Spleen (tissue), 11 donors: ENCODE results near the gene SERAC1. TPM values are rescaled to one million over a fixed set of nuclear protein-coding genes. Genes with fewer than 3 reads are reported as not detected.

Experiments used
- DNase-seq: peaks from one replicate; pipeline ENCODE4 v3.0.0-alpha.2; 2020
- H3K27ac ChIP-seq, 8 donors: fragments of 200-600 bp; sonication (generic) in 7 of 8; 1 replicate in 4 of 8; 2 replicates in 4 of 8; pipeline versions ENCODE4 v1.5.0 to v1.8.0; 2016 to 2021; ENCODE audit warnings: inconsistent platforms in 4 of 8, mild to moderate bottlenecking in 4 of 8, moderate library complexity in 1 of 8
- H3K27me3 ChIP-seq, 7 donors: fragments of 200-600 bp; sonication (generic) in 6 of 7; replicated peaks in 1 of 7; 1 replicate in 4 of 7; 2 replicates in 3 of 7; pipeline versions ENCODE4 v1.5.0 to v1.8.0; 2016 to 2021; ENCODE audit warnings: inconsistent platforms in 3 of 7, mild to moderate bottlenecking in 1 of 7
- H3K36me3 ChIP-seq, 6 donors: fragments of 200-600 bp; sonication (generic) in 5 of 6; 1 replicate in 4 of 6; 2 replicates in 2 of 6; pipeline versions ENCODE4 v1.5.0 to v1.8.0; 2016 to 2021; ENCODE audit warnings: inconsistent platforms in 2 of 6
- H3K4me1 ChIP-seq, 6 donors: fragments of 200-600 bp; sonication (generic) in 5 of 6; 1 replicate in 3 of 6; 2 replicates in 3 of 6; pipeline versions ENCODE4 v1.5.0 to v1.8.0; 2016 to 2021; ENCODE audit warnings: inconsistent platforms in 3 of 6
- H3K4me3 ChIP-seq, 8 donors: fragments of 200-600 bp; sonication (generic) in 7 of 8; 1 replicate in 4 of 8; 2 replicates in 4 of 8; pipeline versions ENCODE4 v1.5.0 to v1.8.0; 2016 to 2021; ENCODE audit warnings: inconsistent platforms in 4 of 8, mild to moderate bottlenecking in 4 of 8, moderate library complexity in 2 of 8
- H3K9me3 ChIP-seq, 8 donors: fragments of 200-600 bp; sonication (generic) in 7 of 8; 1 replicate in 4 of 8; 2 replicates in 4 of 8; pipeline versions ENCODE4 v1.5.0 to v1.8.0; 2016 to 2021; ENCODE audit warnings: inconsistent platforms in 4 of 8
- POLR2A ChIP-seq, 3 donors: fragments of 450-650 bp; IDR thresholded peaks; one replicate each; pipeline ENCODE4 v1.5.1; 2017; ENCODE audit warnings: antibody characterized with exemption in 3 of 3, mild to moderate bottlenecking in 1 of 3
- POLR2AphosphoS5 ChIP-seq, 3 donors: sonication (generic); formaldehyde crosslinking; IDR thresholded peaks; one replicate each; pipeline ENCODE4 v1.5.1; 2017; ENCODE audit warnings: antibody characterized with exemption in 3 of 3
- WGBS, 5 donors: extraction: QIAGEN DNeasy Blood & Tissue Kit in 3 of 5; methylation state at CpG; one replicate each; pipeline versions ENCODE4 v1.1.5 to v1.1.7; 2013 to 2018; 5-methylcytosine and 5-hydroxymethylcytosine counted together
- intact Hi-C: fragments of 100-400 bp; cut with DNase I; formaldehyde crosslinking; loops from one replicate; pipeline ENCODE4 v1.15.0; 2023; ENCODE audit warnings: low total_unique reads
- polyA plus RNA-seq, 3 donors: library from polyadenylated mRNA; stranded (reverse); fragments of 200-250 nt; gene quantifications; one replicate each; pipeline ENCODE4 v1.2.1, GENCODE V29; 2013
- total RNA-seq, 7 donors: library from RNA; depleted of rRNA in 3 of 7; stranded (reverse); fragments of >200 nt in 3 of 7; fragmentation: NEBNext Ultra II Directional in 4 of 7; extraction: Animal tissue kit (Norgen Biotek cat#: 25700) in 4 of 7; gene quantifications; one replicate each; pipeline versions ENCODE4 v1.1.0 to v1.2.1, GENCODE V29; 2016 to 2021
- TF ChIP-seq, protein P1 (sequence below), 11 experiments: fragments of 200-600 bp in 7 of 11; fragments of 450-650 bp in 4 of 11; sonication (generic) in 4 of 11; IDR thresholded peaks in 8 of 11; conservative IDR thresholded peaks in 3 of 11; 1 replicate in 7 of 11; 2 replicates in 4 of 11; pipeline versions ENCODE4 v1.4.0 to v1.8.0; 2016 to 2021; ENCODE audit warnings: antibody characterized with exemption in 11 of 11, inconsistent platforms in 4 of 11, mild to moderate bottlenecking in 1 of 11
- donor health status: healthy with polysubstance abuse.
- donor health status: DM: no; HTN: no; CAD: no; lungs with moderate emphysema.
- donor health status: DM: no; HTN: no; CAD: no.
- donor health status: Bipolar disorder and iron deficiency.
- donor health status: healthy.
- donor health status: DM: no; HTN: no; CAD: no.
- donor health status: DM: yes; HTN: yes; CAD: no.

Gene SERAC1
- total and polyA plus RNA-seq, 10 donors = 1.6 to 12.3 (median 5.7) TPM

DNA sequence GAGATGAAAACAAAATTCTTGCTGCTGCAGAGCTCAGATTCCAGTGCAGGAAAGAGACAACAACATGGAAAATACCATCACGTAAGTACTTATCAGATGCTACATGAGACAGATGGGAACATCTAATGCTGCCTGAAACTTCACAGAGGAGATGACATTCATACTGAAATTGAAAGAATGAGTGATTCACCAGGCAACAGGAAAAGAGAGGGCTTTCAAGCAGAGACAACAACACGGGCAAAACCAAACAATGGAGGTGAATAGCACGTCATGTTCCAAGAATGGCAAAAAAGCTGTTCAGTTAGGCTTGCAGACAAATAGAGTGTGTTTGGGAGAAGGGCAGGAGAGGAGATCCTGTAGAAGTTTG, 39.3 kb upstream of the SERAC1 start:
- TF ChIP-seq, protein P1, sequence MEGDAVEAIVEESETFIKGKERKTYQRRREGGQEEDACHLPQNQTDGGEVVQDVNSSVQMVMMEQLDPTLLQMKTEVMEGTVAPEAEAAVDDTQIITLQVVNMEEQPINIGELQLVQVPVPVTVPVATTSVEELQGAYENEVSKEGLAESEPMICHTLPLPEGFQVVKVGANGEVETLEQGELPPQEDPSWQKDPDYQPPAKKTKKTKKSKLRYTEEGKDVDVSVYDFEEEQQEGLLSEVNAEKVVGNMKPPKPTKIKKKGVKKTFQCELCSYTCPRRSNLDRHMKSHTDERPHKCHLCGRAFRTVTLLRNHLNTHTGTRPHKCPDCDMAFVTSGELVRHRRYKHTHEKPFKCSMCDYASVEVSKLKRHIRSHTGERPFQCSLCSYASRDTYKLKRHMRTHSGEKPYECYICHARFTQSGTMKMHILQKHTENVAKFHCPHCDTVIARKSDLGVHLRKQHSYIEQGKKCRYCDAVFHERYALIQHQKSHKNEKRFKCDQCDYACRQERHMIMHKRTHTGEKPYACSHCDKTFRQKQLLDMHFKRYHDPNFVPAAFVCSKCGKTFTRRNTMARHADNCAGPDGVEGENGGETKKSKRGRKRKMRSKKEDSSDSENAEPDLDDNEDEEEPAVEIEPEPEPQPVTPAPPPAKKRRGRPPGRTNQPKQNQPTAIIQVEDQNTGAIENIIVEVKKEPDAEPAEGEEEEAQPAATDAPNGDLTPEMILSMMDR (IDR thresholded peaks at IDR 0.05 in 8 of 11, conservative IDR thresholded peaks at IDR 0.05 in 3 of 11) = no peak
- TF ChIP-seq POLR2A (IDR thresholded peaks at IDR 0.05) = no peak
- no peak for TF ChIP-seq POLR2AphosphoS5 (IDR thresholded peaks at IDR 0.05)
- 57 to 69% (median 66%) methylated on average over 3 of the region's 3 CpGs for WGBS, 5 donors
- Histone ChIP-seq H3K4me3 (no peak overlapping the region), H3K36me3 (no peaks in the 10 kb centered on the region), H3K9me3 (no peaks in the 10 kb centered on the region), H3K27me3 (peaks cover 0 to 14% (median 0%) of the 10 kb centered on the region in 7 donors), H3K4me1 (no peaks in the 10 kb centered on the region), H3K27ac (no peak overlapping the region)
- intact Hi-C loops = no loop called here
- no peak for DNase-seq

DNA sequence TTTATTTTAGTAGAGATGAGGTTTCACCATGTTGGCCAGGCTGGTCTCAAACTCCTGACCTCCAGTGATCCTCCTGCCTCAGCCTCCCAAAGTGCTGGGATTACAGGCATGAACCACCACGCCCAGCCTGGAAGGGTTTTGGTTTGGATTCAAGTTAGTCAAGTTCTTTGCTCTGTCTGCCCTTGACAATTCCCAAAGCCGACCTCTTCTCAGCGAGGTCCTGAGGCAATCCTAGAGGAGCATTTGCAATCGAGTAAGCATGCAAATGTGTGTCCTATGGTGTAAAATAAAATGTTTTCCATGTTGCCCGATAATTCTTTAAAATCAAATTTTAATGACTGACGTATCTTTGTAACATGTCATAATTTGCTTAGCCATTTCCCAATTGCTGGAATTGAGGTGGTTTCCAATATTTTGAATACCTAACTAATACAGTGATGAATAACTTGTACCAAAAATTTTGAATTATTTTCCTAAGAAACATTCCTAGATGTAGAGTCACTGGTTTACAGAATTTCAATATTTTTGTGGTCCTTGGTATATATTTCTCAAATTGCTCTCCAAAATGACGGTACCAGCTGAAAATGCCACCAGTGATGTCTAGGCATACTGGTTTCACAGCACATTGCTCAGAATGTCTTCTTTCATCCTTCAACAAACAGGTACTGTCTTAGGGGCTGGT, 38.8 kb upstream of the SERAC1 start:
- H3K36me3 ChIP-seq = no peaks in the 10 kb centered on the region
- no peak overlapping the region for H3K27ac ChIP-seq
- no peak for DNase-seq
- H3K27me3 ChIP-seq = peaks cover 0 to 14% (median 0%) of the 10 kb centered on the region in 7 donors
- H3K4me1 ChIP-seq = no peaks in the 10 kb centered on the region
- no peak for TF ChIP-seq POLR2AphosphoS5 (IDR thresholded peaks at IDR 0.05)
- TF ChIP-seq POLR2A (IDR thresholded peaks at IDR 0.05) = no peak
- TF ChIP-seq, protein P1 (IDR thresholded peaks at IDR 0.05 in 8 of 11, conservative IDR thresholded peaks at IDR 0.05 in 3 of 11) = no peak
- H3K4me3 ChIP-seq = no peak overlapping the region
- no peaks in the 10 kb centered on the region for H3K9me3 ChIP-seq
- intact Hi-C loops = no loop called here
- WGBS, 5 donors = 84 to 94% (median 90%) methylated on average over 7 of the region's 7 CpGs

DNA sequence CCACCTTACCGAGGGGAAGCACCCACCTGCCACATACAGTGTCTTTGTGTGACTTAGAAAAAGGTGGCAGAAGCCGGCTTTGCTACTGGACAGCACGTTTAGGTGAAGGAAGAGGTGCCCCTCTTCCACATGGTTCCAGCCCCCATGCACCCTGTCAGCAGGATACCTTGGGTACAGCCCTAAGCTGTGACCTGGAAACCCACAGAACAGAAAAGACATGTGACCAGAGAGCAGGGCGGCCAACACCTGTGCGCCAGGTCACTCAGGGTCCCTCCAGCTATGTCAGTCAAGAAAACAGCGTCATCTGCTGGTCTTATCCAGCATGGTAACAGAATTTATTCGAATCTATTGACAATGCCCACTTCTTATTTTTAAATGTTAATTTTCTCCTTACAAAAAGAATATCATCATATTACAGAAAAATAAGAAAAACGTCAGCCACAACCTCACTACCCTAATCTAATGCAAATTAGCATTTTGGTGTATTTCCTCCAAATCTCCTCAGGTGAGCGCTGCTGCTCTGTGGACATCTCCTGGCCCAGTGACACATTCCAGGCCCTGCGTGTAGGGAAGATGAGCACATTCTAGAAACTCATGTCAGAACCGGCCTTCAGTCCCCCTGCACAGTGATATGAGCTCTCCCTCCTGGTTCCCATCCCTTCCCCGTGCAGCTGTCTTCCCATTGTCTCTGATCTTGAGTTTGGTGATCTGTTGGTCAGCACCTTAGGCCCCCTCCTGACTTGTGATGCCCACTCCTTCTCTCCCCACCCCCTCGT, 37.3 kb upstream of the SERAC1 start:
- DNase-seq = no peak
- no peaks in the 10 kb centered on the region for H3K36me3 ChIP-seq
- H3K27me3 ChIP-seq = peaks cover 0 to 14% (median 0%) of the 10 kb centered on the region in 7 donors
- no peaks in the 10 kb centered on the region for H3K9me3 ChIP-seq
- intact Hi-C loops = no loop called here
- H3K4me3 ChIP-seq = no peak overlapping the region
- TF ChIP-seq POLR2A (IDR thresholded peaks at IDR 0.05) = no peak
- TF ChIP-seq, protein P1 (IDR thresholded peaks at IDR 0.05 in 8 of 11, conservative IDR thresholded peaks at IDR 0.05 in 3 of 11) = peak in 1 of 11 experiments; percentile 12
- H3K27ac ChIP-seq = no peak overlapping the region
- peaks cover 0 to 4% (median 0%) of the 10 kb centered on the region in 6 donors for H3K4me1 ChIP-seq
- WGBS, 5 donors = 71 to 86% (median 81%) methylated on average over 13 of the region's 13 CpGs

DNA sequence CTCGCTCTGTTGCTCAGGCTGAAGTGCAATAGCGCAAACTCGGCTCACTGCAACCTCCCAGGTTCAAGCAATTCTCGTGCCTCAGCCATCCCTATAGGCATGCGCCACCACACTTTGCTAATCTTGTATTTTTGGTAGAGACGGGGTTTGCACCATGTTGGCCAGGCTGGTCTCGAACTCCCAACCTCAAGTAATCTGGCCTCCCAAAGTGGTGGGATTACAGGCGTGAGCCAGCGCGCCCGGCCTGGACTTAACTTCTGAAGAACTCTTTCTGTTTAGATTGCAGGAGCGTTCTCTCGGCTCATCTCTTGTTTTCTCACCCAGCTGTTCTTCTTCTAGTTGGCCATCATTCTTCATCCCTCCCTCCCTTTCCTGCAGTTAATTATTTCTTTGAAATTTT, 30.4 kb upstream of the SERAC1 start:
- Histone ChIP-seq H3K36me3 (peaks cover 0 to 18% (median under 1%) of the 10 kb centered on the region in 6 donors), H3K4me3 (no peak overlapping the region), H3K27me3 (no peaks in the 10 kb centered on the region), H3K9me3 (no peaks in the 10 kb centered on the region), H3K4me1 (peaks cover 0 to 4% (median 0%) of the 10 kb centered on the region in 6 donors), H3K27ac (no peak overlapping the region)
- no peak for DNase-seq
- no peak for TF ChIP-seq POLR2AphosphoS5 (IDR thresholded peaks at IDR 0.05)
- TF ChIP-seq, protein P1 (IDR thresholded peaks at IDR 0.05 in 8 of 11, conservative IDR thresholded peaks at IDR 0.05 in 3 of 11) = no peak
- no peak for TF ChIP-seq POLR2A (IDR thresholded peaks at IDR 0.05)
- WGBS, 5 donors = 90 to 95% (median 94%) methylated on average over 13 of the region's 13 CpGs
- intact Hi-C loops = no loop called here
